ENCODE data around the gene FUT9.

The FUT9 gene

DNA sequence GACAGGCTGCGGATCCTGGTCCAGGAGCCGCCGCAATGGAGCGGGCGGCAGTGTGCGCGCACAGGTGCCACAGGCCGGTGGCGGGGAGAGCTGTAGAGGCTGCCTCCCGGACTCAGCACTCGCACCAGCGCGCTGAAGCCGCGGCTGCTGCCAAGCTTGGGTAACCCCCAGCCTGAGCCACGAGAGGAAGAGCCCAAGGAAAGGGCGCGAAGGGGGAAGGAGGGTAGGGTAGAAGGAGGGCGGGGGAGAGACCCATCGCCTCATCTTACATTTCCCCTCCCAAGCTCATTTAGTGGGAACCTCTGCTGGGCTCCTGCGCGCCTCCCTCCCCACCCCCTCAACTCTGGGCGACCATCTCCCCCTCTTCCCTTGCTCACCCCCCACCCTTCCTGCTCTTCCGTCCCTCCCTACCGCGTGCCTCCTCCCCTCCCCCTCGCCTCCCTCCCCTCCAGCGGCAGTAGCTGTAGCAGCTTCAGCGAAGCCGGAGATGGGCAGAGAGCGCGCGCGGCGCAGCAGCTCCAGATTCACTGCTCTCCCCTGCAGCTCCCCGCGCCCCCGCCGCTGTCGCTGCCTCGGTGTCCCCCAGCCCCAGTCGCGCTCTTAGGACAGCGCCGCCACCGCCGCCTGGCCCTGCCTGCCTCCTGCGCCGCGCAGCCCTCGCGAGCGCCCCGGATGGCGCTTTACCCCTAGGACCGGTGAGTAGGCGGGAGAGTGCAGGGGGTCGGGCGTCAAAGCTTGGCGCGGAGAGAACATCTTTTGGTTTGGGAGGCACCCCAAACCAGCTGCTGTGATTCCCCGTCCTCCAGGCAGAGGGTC lies at the start of gene FUT9:
FUT9 (plus strand) TSS at position 457 of the 816 bp plus-strand sequence. CDS start 187,182 bp downstream, outside the sequence.
- DNase-seq = no peak

DNA sequence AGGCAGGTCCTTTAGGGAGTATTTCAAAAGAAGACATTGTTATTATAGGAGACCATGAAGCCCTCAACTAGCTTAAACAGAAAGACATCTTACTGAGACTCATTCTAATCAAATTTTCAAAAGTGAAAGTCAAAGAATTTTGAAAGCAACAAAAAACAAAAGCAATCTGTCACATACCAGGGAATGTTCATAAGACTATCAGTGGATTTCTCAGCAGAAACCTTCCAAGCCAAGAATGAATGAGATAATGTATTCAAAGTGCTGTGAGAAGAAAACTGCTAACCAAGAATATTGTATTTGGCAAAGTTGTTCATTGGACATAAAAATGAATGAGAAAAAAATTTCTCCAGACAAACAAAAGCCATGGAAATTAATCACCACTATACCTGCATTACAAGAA lies 48.2 kb upstream of the FUT9 start:
- no peak for DNase-seq

DNA sequence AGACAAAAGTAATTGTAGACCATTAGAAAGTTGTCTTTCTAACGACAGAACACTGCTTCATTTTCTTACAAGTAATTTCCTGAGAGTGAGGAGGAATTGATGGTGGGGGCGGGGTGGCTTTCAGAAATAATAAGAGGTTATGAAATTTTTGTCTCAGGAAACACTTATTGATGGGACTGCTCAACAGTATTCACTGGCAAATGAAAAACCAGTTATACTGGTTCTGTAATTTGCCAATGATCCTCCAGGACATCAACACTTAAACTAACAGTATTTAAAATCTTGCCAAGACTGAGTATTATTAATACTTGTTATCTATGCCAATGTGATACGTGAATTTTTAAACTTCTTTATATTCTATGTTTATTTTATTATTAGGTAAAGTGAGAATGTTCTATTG lies 41.8 kb upstream of the FUT9 start:
- DNase-seq = no peak

DNA sequence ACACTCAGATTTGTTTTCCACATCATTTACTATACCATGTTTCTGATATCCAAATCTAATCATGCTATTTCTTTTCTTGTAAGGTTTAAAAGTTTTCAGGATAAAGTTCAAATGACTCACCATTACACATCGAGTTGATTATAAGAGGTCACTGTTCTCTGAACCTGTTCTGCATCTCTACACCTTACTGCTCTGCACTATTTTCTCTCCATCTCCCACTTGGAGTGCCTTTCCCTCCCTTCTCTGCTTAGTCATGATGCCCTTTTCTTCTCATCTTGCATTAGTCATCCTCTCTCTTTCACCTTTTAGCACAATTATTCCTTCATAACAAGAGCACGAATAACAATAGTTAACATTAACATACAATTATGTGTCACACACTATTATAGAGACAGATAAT lies 37.5 kb upstream of the FUT9 start:
- DNase-seq = no peak

DNA sequence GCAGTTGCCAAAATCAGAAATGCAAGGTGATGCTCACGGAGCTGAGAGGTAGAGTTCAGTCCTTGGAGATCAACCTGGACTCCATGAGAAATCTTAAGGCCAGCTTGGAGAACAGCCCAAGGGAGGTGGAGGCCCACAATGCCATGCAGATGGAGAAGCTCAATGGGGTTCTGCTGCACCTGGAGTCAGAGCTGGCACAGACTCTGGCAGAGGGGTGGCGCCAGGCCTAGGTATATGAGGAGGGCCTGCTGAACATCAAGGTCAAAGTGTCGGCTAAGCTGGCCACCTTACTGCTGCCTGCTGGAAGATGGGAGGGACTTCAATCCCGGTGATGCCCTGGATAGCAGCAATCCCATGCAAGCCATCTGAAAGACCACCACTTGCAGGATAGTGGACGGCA lies 23.9 kb upstream of the FUT9 start:
- DNase-seq = no peak

DNA sequence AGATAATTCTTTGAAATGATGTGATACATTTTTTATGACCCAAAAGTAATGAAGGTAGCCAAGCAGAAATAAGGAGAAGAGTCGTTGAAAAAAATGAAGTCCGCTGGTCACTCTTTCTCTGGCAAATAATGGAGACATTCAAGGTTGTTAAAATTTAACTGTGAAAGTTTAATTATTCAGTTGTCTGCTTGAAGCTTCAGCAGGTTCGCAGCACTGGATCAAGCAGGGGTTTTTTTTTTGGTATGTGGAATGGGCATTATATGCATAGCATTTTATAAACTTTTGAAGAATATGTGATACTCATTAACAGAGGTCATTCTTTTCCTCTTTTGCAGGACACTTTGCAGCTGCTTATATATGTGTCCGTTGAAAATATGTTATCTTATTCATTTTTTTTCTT lies 21.6 kb upstream of the FUT9 start:
- no peak for DNase-seq

DNA sequence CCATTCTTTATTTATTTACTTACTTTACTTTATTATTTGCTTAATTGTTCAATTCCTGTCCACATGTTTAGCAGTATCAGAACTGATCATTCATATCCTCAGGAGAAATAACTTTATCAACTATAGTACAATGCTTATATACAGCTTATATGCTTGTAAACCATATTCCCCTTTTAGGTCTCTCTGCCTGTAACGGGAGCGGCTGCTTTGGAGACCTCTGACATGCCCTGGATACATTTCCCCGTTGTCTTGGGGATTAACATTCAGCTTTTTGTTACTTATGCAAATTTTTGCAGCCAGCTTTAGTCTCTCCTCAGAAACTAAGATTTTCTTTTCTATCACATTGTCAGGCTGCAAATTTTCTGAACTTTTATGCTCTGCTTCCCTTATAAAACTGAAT lies 17.6 kb upstream of the FUT9 start:
- no peak for DNase-seq

DNA sequence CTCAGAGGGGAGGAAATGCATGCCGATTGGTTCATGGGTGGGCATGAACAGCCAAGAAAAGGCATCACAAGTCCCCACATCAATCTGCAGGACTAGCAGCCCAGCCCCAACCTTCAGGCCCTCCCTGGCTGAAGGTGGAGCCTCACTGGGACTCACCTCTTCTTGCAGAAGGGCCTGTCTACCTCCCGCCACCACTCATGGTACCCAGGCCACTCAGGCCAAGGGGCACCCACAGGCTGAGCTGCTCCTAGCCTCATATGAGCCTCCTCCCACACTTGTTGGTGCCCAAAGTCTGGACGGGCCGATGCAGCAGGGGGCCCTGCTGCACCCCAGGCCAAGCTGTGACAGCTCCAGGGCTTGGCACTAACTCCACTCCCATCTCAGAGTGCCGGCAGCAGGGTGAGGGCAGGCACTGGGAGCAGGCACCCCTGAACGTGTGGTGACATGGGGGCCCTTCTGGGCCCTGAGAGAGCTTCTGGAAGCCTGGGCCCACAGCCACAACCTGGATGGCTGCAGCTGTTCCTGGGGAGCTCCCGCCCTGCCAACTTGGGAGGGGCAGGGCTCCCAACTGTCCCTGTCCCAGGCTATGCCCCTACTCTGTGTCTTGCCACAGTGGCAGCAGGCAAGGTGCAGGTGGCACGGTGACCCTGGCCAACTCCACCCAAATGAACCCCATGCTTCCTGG lies 13.7 kb upstream of the FUT9 start:
- no peak for DNase-seq

DNA sequence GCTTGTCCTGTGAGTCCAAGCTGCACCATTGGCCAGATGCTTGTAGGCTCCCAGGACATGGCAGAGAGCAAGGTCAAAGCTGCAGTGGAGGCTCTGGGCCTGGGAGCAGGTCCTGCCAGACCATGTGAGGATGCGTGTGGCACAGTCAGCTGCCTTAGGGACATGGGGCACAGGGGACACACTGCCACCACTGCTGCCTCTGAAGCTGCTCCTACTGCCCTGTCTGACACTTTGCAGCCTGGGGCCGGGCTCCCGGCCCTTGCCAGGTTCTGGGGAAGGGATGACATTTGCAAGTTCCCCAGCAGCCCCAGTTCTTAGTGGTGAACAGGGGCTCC lies 13.2 kb upstream of the FUT9 start:
- no peak for DNase-seq

DNA sequence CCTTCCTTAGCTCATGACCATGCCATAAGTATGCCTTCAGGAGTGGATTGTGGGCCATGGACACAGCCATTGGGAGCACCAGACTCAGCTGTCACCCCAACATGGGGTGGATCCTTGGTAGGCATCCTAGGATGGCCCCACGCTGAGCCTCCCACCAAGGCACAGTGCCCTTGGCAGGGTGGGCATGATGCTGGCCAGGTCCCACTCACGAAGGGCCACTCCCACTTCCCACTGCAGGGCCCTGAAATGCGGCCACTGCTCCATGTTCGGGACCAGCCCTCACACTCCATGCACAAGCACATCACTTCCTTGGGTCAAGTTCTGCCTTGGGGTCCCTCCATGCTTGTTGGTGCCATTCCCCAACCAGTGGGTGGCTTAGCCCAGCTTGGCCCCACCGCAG lies 12.9 kb upstream of the FUT9 start:
- no peak for DNase-seq

DNA sequence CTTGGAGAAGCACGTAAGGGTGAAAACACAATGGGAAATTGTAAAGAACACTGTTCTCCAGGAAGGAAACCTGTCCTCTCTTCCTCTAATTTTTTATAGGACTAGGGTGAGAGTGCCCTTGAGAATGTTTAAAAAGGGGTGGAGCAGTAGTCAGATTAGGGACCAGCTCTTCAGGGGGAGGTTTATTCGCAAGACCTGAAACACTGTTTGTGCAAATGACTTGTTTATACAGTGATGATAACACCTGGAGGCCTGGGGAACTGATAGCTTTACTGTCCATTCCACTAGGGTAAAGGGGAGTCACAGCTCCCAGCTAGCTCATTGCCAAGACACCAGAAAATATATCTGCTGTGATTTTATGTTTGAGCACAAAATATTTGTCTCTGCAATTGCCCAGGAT lies 8.1 kb upstream of the FUT9 start:
- no peak for DNase-seq

DNA sequence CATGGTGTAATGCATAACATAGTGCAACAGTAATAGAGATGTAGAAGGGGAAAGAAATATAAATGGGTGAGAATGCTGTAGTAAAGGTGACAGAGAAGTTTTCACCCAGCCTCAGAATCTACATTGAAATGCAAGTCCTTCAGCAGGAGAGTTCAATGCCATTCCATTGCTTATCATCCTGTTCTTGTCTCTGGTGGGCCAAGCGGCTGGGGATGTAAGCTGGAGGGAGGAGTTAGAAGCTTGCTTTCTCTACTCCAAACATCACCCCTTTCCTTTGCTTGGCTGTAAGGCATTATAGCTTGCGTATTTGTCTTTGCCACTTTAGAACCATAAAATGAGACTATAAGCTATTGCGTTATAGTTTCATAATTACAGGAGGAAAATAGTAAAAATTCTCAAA lies 2.2 kb upstream of the FUT9 start:
- no peak for DNase-seq

DNA sequence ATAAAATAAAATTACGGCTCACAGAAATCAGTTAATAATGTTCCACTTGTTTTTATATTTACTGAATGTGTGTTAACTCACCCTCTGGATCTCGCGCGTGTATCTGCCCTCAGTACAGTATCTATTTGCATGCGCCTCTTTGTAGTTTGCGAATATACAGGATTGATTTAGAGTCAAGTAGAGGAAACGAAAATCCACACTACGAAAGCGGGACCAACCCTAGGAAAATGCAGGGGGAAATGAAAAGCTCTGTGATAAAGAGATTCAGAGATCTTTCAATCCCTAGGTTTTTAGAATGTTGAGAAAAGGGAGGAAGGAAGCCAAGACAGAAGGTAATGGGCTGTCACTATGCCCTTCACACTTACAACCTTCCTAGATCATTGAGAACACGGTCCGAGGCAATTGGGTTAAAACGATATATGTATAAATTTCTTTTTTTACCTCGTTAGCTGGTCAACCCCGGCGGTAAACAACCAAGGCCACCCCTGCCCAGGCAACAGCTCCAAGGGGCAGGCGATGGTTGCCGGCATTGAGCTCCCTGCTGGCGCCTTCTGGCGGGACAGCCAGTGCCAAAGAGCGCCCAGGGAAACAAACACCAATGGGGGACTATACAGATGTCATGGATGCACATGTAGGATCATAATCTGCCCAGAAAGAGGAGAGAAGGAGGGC lies 792 bp upstream of the FUT9 start:
- no peak for DNase-seq

DNA sequence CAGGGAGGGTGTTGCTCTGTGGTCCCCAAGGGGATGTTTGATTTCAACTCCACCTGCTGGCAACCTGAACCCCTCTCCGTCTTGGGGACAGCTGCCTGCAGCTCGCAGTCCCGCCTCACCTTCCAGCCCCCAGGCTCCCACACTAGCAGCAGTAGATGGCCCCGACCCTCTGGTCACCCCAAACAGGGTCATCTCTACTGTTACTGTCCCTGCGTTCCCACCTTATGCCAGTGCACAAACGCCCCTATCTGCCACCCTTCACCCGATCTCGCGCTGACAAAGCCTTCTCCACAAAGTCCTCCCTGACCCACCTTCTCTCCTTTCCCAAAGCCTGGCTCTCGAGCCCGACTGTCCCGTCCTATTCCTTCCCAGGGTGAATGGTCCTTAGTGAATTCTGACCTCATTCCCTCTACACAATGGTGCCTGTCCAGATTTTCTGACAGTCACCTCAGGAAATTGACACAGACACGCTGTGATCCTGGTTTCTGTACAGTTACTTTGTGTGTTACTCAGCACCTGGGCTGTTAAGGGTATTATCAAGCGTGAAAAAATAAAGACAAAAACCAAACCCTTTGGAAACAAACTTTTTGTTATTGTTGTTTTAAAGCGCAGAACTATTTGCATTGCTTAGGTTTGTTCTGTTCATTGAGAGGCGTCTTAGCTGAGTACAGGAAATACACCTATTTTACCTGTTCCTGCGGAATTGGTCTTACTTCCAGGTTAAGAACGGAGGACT lies 728 bp downstream of the FUT9 start:
- DNase-seq = no peak

DNA sequence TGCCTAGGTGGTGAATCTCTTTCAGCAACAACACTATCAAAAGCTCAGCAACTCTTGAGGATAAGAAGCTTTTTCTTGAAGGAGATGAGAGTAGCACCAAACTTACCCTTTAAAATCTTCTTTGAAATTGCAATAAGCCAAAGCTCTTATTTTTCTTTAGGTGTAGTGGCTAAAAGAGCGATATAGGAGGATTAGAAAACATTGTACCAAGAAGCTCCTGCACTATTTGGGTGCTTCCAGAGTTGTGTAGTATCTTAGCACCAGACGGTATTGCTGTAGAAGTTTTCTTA lies 1.2 kb downstream of the FUT9 start:
- DNase-seq = no peak

DNA sequence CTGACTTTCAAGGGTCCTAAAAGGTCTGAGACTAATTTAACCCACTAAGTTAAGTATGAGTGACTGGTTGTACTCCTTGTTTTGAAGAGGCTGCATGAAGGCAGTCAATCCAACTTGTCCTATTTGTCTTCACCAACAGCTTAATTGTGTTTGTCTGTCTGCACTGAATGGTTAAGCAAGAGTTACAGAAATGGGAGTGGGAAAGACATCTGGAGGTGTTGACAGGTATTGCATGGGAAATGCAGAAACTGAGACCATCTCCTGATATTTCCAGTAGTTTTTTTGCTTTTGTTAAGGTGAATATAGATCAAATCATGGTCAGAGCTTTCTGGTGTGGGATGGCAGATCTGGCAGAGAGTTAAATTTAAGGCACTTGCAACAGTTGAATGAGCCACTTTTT lies 6.5 kb downstream of the FUT9 start:
- no peak for DNase-seq

DNA sequence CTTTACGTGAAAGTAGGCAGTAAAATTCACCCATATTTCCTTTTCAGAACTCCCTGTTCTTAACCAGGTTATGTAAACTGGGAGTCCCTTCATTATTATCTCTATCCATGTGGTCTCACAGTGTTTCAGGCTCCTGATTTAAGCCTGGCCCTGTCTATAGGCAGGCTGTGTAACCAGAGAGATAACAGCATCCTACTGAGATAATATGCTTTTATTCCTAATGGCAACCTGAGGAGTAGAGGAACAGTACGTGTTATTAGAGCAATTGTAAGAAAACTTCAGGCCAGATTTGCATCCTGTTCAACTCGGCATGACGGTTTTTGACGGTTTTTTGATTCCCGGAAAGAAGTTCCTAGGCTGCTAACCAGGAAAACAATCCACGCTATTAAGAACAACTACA lies 16.9 kb downstream of the FUT9 start:
- DNase-seq = no peak

DNA sequence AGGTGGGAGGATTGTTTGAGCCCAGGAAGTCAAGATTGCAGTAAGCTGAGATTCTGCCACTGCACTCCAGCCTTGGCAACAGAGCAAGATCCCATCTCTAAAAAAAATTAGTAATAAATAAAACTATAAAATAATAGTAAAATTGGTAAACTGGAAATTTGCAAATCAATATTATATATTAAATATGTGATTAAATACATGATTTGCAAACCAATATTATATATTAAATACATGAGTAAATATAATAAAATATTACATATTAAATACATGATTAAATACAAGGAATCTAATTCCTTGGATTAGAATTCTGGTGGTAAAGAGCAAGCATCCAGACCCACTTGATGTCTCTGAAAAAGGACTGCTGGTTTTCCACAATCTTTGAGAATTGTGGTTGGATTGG lies 35.8 kb downstream of the FUT9 start:
- DNase-seq = no peak

DNA sequence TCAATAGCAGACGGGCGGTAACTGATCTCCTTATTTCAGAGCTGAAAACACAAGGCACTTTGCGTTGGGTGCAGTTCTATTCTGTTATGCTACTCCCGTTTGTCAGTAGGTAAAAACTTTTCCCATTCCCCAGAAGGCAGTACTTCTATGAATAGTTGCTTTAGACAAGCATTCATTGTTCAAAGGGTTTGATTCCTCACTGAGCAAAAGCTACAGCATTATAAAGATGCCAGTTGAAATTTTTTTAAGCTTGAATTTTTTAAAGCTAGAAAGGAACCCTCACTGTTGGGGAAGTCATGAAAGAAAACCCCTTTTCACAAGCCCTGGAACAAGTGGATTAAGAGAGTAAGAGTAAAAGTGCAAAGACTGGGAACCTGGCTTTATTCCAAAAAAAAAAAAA lies 42.3 kb downstream of the FUT9 start:
- DNase-seq = no peak

DNA sequence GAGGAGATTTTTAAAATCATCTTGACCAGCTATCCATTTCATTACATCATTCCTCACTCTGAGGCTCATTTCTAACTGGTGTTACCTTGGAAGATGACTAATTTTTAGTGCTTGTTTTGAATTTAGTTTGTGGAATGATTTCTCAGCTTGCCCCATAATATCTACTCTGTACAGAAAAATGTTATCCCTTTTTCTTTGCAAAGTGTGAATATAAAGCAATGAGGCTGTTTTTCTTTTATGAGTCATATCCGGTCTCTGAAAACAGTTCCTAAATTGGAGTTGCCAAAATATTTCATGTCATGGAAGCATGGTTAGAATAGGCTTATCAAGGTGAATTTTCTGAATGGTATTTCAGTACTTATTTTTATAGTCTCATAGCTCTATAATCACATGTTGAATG lies 43.8 kb downstream of the FUT9 start:
- DNase-seq = no peak

DNA sequence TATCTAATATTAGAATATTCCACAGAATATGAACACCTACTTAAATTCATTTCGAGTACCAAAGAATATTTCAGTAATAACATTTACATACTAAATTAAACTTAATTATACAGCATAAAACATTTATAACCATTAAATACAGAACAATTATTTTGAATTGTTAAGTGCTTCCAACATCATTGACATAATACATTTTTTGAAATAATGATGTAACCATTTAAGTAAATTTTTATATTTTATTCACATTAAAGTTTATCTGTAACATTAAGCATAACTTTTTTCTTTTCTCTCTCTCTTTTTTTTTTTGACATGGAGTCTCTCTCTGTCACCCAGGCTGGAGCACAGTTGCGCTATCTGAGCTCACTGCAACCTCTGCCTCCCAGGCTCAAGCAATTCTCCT lies 44.5 kb downstream of the FUT9 start:
- DNase-seq = no peak

DNA sequence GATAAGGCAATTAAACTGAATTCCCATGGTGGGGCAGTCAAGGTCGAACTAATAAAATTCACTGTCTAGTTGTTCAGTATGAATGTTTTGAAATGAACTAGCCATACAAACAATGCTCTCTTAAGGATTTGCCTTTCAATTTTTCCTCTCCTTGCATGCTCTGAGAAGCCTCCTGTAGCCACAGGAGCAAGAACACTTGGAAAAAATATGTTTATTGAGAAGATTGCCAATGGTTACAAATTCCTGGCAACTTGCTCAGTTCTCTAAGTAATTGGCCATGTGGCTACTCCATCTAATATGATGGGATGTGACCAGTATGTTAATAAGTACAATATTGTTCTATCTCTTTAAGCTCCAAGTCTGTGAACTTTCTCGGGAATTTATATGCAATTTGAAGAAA lies 49.4 kb downstream of the FUT9 start:
- DNase-seq = no peak

DNA sequence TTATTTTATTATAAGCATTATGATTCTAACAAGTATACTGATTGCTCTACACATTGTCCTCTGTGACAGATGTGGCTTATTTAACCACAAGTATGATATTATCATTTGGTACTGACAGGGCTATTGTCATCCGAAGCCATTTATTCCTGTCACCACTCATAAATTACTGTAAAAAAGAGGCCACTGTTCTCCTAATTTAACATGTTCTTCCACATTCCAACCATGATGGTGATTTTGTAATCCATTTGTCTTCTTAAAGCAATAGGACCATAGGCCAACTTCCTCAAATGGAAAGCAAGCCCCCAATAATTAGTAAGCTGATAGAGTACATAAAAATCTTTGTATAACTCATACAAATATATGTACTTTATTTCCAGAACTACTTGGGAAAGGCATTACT lies 50.6 kb downstream of the FUT9 start:
- no peak for DNase-seq

DNA sequence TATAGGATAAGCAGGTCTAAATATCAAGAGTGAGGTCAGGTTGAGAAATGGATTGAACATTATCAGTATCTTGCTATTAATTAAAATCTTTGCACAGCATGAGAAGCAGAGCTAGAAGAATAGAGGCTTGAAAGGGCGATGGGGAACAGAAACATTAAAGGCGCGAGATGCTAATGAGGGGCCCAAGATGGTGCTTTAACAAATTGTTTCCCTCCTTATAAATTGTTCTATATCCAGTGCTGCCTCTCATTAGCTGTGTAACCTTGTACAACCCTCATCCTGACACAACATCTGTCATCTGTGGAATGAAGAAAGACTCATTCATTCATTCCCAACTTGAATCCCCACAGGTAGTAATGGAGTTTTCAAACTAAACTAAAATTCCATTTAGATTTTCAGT lies 57.8 kb downstream of the FUT9 start:
- no peak for DNase-seq
